ENCODE results near the gene NHSL2. TPM values are rescaled to one million over a fixed set of nuclear protein-coding genes. Genes with fewer than 3 reads are reported as not detected.

The NHSL2 gene
- total and polyA plus RNA-seq, 2 experiments from 2014 or later, result 4.7 to 9.5 TPM

GRCh38 chrX:72083291-72083690 lies 172.6 kb downstream of the NHSL2 start (continued):
- TF ChIP-seq POLR2AphosphoS5 (IDR thresholded peaks at IDR 0.05; ENCODE audit: low read depth) (no peak), CREB1 (CRISPR knock-in tag; IDR thresholded peaks at IDR 0.05; ENCODE audit: low read depth) (no peak)
- TF ChIP-seq, protein P1, sequence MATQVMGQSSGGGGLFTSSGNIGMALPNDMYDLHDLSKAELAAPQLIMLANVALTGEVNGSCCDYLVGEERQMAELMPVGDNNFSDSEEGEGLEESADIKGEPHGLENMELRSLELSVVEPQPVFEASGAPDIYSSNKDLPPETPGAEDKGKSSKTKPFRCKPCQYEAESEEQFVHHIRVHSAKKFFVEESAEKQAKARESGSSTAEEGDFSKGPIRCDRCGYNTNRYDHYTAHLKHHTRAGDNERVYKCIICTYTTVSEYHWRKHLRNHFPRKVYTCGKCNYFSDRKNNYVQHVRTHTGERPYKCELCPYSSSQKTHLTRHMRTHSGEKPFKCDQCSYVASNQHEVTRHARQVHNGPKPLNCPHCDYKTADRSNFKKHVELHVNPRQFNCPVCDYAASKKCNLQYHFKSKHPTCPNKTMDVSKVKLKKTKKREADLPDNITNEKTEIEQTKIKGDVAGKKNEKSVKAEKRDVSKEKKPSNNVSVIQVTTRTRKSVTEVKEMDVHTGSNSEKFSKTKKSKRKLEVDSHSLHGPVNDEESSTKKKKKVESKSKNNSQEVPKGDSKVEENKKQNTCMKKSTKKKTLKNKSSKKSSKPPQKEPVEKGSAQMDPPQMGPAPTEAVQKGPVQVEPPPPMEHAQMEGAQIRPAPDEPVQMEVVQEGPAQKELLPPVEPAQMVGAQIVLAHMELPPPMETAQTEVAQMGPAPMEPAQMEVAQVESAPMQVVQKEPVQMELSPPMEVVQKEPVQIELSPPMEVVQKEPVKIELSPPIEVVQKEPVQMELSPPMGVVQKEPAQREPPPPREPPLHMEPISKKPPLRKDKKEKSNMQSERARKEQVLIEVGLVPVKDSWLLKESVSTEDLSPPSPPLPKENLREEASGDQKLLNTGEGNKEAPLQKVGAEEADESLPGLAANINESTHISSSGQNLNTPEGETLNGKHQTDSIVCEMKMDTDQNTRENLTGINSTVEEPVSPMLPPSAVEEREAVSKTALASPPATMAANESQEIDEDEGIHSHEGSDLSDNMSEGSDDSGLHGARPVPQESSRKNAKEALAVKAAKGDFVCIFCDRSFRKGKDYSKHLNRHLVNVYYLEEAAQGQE (IDR thresholded peaks at IDR 0.05; ENCODE audit: unreplicated experiment), result no peak

DNA sequence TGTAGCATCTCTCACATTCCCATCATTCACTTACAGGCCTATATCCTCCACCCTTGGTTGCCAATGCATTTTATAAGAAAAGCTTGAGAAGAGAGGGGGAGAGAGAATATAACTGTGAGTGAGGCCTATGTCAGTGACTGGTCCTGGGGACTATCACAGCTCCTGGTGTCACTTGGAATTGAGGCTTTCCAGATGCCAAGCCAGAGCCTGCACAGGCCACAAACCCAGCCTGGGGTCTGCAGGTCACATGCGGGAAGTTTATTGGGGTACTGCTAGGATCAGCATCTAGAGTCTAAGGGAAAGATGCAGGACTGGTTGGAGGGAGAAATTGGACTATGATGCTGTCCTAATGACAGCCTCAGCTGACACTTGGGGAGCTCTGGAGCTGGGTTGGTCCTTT lies 173.5 kb downstream of the NHSL2 start:
- Histone ChIP-seq H3K4me3 (no peak overlapping the region), H2AFZ (no peak overlapping the region), H3K27me3 (ENCODE audit: insufficient read depth) (no peaks in the 10 kb centered on the region), H3F3A (replicated peaks; ENCODE audit: low read depth) (no peaks in the 10 kb centered on the region), H3K79me2 (replicated peaks; ENCODE audit: insufficient read depth) (no peaks in the 10 kb centered on the region), H4K20me1 (replicated peaks; ENCODE audit: insufficient read depth) (no peaks in the 10 kb centered on the region), H3K9me2 (ENCODE audit: insufficient read depth) (no peaks in the 10 kb centered on the region), H3K4me1 (ENCODE audit: insufficient read depth) (no peaks in the 10 kb centered on the region), H3K27ac (ENCODE audit: low read depth) (no peak overlapping the region), H3K4me2 (no peak overlapping the region), H3K36me3 (ENCODE audit: insufficient read depth) (no peaks in the 10 kb centered on the region)
- DNase-seq (ENCODE audit: low spot score) (no peak), ATAC-seq (no peak)
- Mint-ChIP-seq H3K4me3 (no peak overlapping the region), H3K27me3 (ENCODE audit: insufficient read depth, low read depth, poor library complexity) (peaks cover 3% of the 10 kb centered on the region), H3K36me3 (ENCODE audit: low read depth) (no peaks in the 10 kb centered on the region), H3K4me1 (peaks cover 18% of the 10 kb centered on the region), H3K9me3 (no peaks in the 10 kb centered on the region), H3K27ac (no peak overlapping the region)
- TF ChIP-seq, protein P2, sequence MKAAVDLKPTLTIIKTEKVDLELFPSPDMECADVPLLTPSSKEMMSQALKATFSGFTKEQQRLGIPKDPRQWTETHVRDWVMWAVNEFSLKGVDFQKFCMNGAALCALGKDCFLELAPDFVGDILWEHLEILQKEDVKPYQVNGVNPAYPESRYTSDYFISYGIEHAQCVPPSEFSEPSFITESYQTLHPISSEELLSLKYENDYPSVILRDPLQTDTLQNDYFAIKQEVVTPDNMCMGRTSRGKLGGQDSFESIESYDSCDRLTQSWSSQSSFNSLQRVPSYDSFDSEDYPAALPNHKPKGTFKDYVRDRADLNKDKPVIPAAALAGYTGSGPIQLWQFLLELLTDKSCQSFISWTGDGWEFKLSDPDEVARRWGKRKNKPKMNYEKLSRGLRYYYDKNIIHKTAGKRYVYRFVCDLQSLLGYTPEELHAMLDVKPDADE (IDR thresholded peaks at IDR 0.05), result no peak
- no peak for TF ChIP-seq EZH2phosphoT487 (IDR thresholded peaks at IDR 0.05; ENCODE audit: unreplicated experiment)
- TF ChIP-seq STAT1 (IDR thresholded peaks at IDR 0.05; ENCODE audit: unreplicated experiment), result no peak
- TF ChIP-seq JUNB (IDR thresholded peaks at IDR 0.05; ENCODE audit: unreplicated experiment), result no peak
- TF ChIP-seq CREB1 (CRISPR knock-in tag; IDR thresholded peaks at IDR 0.05; ENCODE audit: low read depth), result no peak
- TF ChIP-seq, protein P3, sequence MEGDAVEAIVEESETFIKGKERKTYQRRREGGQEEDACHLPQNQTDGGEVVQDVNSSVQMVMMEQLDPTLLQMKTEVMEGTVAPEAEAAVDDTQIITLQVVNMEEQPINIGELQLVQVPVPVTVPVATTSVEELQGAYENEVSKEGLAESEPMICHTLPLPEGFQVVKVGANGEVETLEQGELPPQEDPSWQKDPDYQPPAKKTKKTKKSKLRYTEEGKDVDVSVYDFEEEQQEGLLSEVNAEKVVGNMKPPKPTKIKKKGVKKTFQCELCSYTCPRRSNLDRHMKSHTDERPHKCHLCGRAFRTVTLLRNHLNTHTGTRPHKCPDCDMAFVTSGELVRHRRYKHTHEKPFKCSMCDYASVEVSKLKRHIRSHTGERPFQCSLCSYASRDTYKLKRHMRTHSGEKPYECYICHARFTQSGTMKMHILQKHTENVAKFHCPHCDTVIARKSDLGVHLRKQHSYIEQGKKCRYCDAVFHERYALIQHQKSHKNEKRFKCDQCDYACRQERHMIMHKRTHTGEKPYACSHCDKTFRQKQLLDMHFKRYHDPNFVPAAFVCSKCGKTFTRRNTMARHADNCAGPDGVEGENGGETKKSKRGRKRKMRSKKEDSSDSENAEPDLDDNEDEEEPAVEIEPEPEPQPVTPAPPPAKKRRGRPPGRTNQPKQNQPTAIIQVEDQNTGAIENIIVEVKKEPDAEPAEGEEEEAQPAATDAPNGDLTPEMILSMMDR (conservative IDR thresholded peaks at IDR 0.05; ENCODE audit: low read depth in 2 of 2), result no peak
- TF ChIP-seq, protein P1 (IDR thresholded peaks at IDR 0.05; ENCODE audit: unreplicated experiment), result no peak
- TF ChIP-seq EZH2 (IDR thresholded peaks at IDR 0.05; ENCODE audit: low read depth, unreplicated experiment), result no peak
- TF ChIP-seq ZNF114 (CRISPR knock-in tag; IDR thresholded peaks at IDR 0.05), result no peak

Measured in GM23338 (cell line).